Endothelial cell of umbilical vein (primary cell): Measurements from ENCODE around the gene MBNL2. TPM values are rescaled to one million over a fixed set of nuclear protein-coding genes. Genes with fewer than 3 reads are reported as not detected.
A peak's percentile ranks its signal among the peaks of the same experiment; 100 is the strongest.

ENCODE experiments used
- BruUV-seq: library from RNA; stranded (reverse); fragments of 400-500 nt; replicated peaks from 2 replicates; lab custom pipeline; 2021; lab: Mats Ljungman, UMichigan
- CTCF ChIA-PET: fragments of 300-600, 350-600 bp; sonication (Branson Sonifier 250); formaldehyde crosslinking; loops from one replicate; lab custom pipeline; 2021; ENCODE audit warnings: antibody characterized with exemption, inconsistent platforms; lab: Charles Lee
- POLR2A ChIA-PET: fragments of 300-600, 350-600 bp; sonication (Branson Sonifier 250); formaldehyde crosslinking; loops from one replicate; lab custom pipeline; 2021; ENCODE audit warnings: antibody characterized with exemption, inconsistent platforms; lab: Charles Lee
- DNase-seq: peaks from one replicate; pipeline ENCODE4 v3.0.0-alpha.2; 2011; ENCODE audit warnings: low read depth, low spot score
- FAIRE-seq: peaks from 2 replicates; lab custom pipeline; 2011; peaks lifted over from hg19 to GRCh38; lab: Jason Lieb, UNC
- H2AFZ ChIP-seq: 2 replicates; pipeline ENCODE4 v1.6.0; 2012; ENCODE audit warnings: low read depth, low read length, control low read depth, inconsistent platforms
- H3K27ac ChIP-seq: 2 replicates; pipeline ENCODE4 v1.5.1; 2011; ENCODE audit warnings: low read depth, mild to moderate bottlenecking, control low read depth, low read length, moderate library complexity; ENCODE audit not compliant: insufficient read depth
- H3K27me3 ChIP-seq, 2 experiments: 2 replicates each; pipeline versions ENCODE4 v1.6.0 to v1.6.1; 2011; ENCODE audit warnings: low read length in 2 of 2, mixed read lengths in 1 of 2; ENCODE audit not compliant: control insufficient read depth in 2 of 2, insufficient read depth in 2 of 2
- H3K36me3 ChIP-seq, 2 experiments: 2 replicates in 1 of 2; 3 replicates in 1 of 2; pipeline ENCODE4 v1.5.1; 2011; ENCODE audit warnings: low read length in 2 of 2, mild to moderate bottlenecking in 1 of 2, moderate library complexity in 1 of 2; ENCODE audit not compliant: control insufficient read depth in 2 of 2, insufficient read depth in 2 of 2; ENCODE audit errors: extremely low read depth in 1 of 2
- H3K4me1 ChIP-seq: 3 replicates; pipeline ENCODE4 v1.5.1; 2011; ENCODE audit warnings: mild to moderate bottlenecking, low read length; ENCODE audit not compliant: control insufficient read depth, insufficient read depth; ENCODE audit errors: extremely low read depth
- H3K4me2 ChIP-seq: 2 replicates; pipeline ENCODE4 v1.6.1; 2011; ENCODE audit warnings: low read length, control low read depth, mixed read lengths; ENCODE audit not compliant: insufficient read depth
- H3K4me3 ChIP-seq, 3 experiments: fragments of 200-600 bp in 1 of 3; sonication (generic), shearing (Covaris generic) in 1 of 3; replicated peaks in 1 of 3; 2 replicates each; pipeline ENCODE4 v1.5.1; 2011 to 2016; ENCODE audit warnings: control low read depth in 3 of 3, low read length in 3 of 3, mild to moderate bottlenecking in 2 of 3, inconsistent platforms in 1 of 3, low read depth in 1 of 3, moderate library complexity in 1 of 3; ENCODE audit not compliant: insufficient read depth in 1 of 3
- H3K79me2 ChIP-seq: 2 replicates; pipeline ENCODE4 v1.6.0; 2012; ENCODE audit warnings: low read length, inconsistent platforms; ENCODE audit not compliant: control insufficient read depth, insufficient read depth
- H3K9ac ChIP-seq: replicated peaks from 2 replicates; pipeline ENCODE3; 2011; ENCODE audit warnings: low read length, control low read depth; ENCODE audit not compliant: insufficient read depth; ENCODE audit errors: extremely low read depth
- H3K9me1 ChIP-seq: replicated peaks from 3 replicates; pipeline ENCODE4 v1.6.0; 2011; ENCODE audit warnings: mild to moderate bottlenecking, low read length; ENCODE audit not compliant: control insufficient read depth, insufficient read depth; ENCODE audit errors: extremely low read depth
- H3K9me3 ChIP-seq: replicated peaks from 2 replicates; pipeline ENCODE4 v1.5.1; 2012; ENCODE audit warnings: low read length, inconsistent platforms; ENCODE audit not compliant: control insufficient read depth, insufficient read depth
- H4K20me1 ChIP-seq: replicated peaks from 2 replicates; pipeline ENCODE3; 2011; ENCODE audit warnings: mild to moderate bottlenecking, low read length; ENCODE audit not compliant: control insufficient read depth, insufficient read depth; ENCODE audit errors: extremely low read depth
- EZH2 ChIP-seq: IDR thresholded peaks from 2 replicates; pipeline ENCODE4 v1.6.1; 2012; ENCODE audit warnings: borderline replicate concordance, low read depth, mild to moderate bottlenecking, moderate library complexity, low read length, inconsistent platforms; ENCODE audit not compliant: severe bottlenecking
- FOS ChIP-seq: IDR thresholded peaks from 2 replicates; pipeline ENCODE4 v1.6.1; 2011; ENCODE audit warnings: mild to moderate bottlenecking, low read length, moderate library complexity, borderline replicate concordance; ENCODE audit not compliant: insufficient read depth
- GATA2 ChIP-seq: IDR thresholded peaks from 2 replicates; pipeline ENCODE4 v1.7.0; 2011; ENCODE audit warnings: low read depth, mild to moderate bottlenecking, moderate library complexity, mixed read lengths, low read length; ENCODE audit not compliant: insufficient read length, insufficient read depth
- JUN ChIP-seq: IDR thresholded peaks from 2 replicates; pipeline ENCODE4 v1.6.1; 2011; ENCODE audit warnings: borderline replicate concordance, low read depth; ENCODE audit not compliant: insufficient read length, insufficient read depth
- MYC ChIP-seq: IDR thresholded peaks from one replicate; pipeline ENCODE4 v1.6.1; 2011; ENCODE audit warnings: mild to moderate bottlenecking, low read depth, low read length
- POLR2A ChIP-seq: IDR thresholded peaks from 2 replicates; pipeline ENCODE4 v1.6.1; 2012; ENCODE audit warnings: low read depth, mild to moderate bottlenecking, control low read depth, low read length
- POLR2AphosphoS5 ChIP-seq: IDR thresholded peaks from 2 replicates; pipeline ENCODE4 v1.6.1; 2012; ENCODE audit warnings: low read depth, mild to moderate bottlenecking, control low read depth, low read length, moderate library complexity; ENCODE audit not compliant: insufficient read depth
- dilution Hi-C: fragments of 300-500 bp; cut with MboI; formaldehyde crosslinking; loops from one replicate; pipeline ENCODE4 v1.15.0; 2019; ENCODE audit warnings: low sequenced_read_pairs; ENCODE audit not compliant: extremely low pct_ligation_motif_present
- intact Hi-C: fragments of 100-400 bp; cut with micrococcal nuclease; formaldehyde crosslinking; loops from one replicate; pipeline ENCODE4 v1.10.0; 2022
- polyA plus RNA-seq, 4 experiments: library from polyadenylated mRNA; depleted of rRNA in 3 of 4; stranded (reverse) in 3 of 4; unstranded in 1 of 4; fragments of >200 nt; gene quantifications; 2 replicates each; pipeline versions ENCODE4 v1.2.1 to v1.2.3, GENCODE V29; 2011 to 2012; ENCODE audit warnings: missing spikeins in 1 of 4
- total RNA-seq: library from RNA; stranded (reverse); gene quantifications from 2 replicates; pipeline ENCODE4 v1.2.3, GENCODE V29; 2021
- TF ChIP-seq, protein P1 (sequence below): IDR thresholded peaks from 2 replicates; pipeline ENCODE4 v1.6.1; 2011; ENCODE audit not compliant: insufficient read depth, insufficient read length
- TF ChIP-seq, protein P2 (sequence below), 2 donors: IDR thresholded peaks; 1 replicate in 1 of 2; 2 replicates in 1 of 2; pipeline ENCODE4 v1.5.1; 2011; ENCODE audit warnings: low read length in 2 of 2, mild to moderate bottlenecking in 2 of 2, moderate library complexity in 2 of 2, control low read depth in 1 of 2, inconsistent platforms in 1 of 2, low read depth in 1 of 2; ENCODE audit not compliant: insufficient read depth in 1 of 2; ENCODE audit errors: extremely low read depth in 1 of 2

MBNL2 gene
- total and polyA plus RNA-seq, 2 donors (not counting 3 experiments of a cell fraction or from before 2014, with no cell fraction given): 32.9 to 76.5 TPM

- peaks cover 5 to 20% of the 10 kb centered on the region in 2 experiments for H3K36me3 ChIP-seq
- intact Hi-C loops (no loop called here), dilution Hi-C loops (no loop called here)
- no peak overlapping the region for H2AFZ ChIP-seq
- no peak overlapping the region for H3K9ac ChIP-seq
- peak; percentile 53 for FAIRE-seq
- no peak for TF ChIP-seq POLR2AphosphoS5
- no peak overlapping the region for H3K4me3 ChIP-seq
- H4K20me1 ChIP-seq: no peaks in the 10 kb centered on the region
- no peaks in the 10 kb centered on the region for H3K9me3 ChIP-seq
- CTCF ChIA-PET: interaction anchor here (0.9 kb wide), 1 partner anchor 67 kb away, joined by 3 read pairs; no protein-coding TSS in a partner anchor
- no peak overlapping the region for H3K27ac ChIP-seq
- H3K4me1 ChIP-seq: peaks cover 16% of the 10 kb centered on the region
- no peaks in the 10 kb centered on the region for H3K9me1 ChIP-seq
- H3K4me2 ChIP-seq: no peak overlapping the region
- DNase-seq: no peak
- no TSS peak for BruUV-seq
- peaks cover 25% of the 10 kb centered on the region for H3K79me2 ChIP-seq
- no peaks in the 10 kb centered on the region for H3K27me3 ChIP-seq
- POLR2A ChIA-PET: no interaction called here
Observed at GRCh38 chr13:97339019-97339987, 117.2 kb downstream of the MBNL2 start.

DNA sequence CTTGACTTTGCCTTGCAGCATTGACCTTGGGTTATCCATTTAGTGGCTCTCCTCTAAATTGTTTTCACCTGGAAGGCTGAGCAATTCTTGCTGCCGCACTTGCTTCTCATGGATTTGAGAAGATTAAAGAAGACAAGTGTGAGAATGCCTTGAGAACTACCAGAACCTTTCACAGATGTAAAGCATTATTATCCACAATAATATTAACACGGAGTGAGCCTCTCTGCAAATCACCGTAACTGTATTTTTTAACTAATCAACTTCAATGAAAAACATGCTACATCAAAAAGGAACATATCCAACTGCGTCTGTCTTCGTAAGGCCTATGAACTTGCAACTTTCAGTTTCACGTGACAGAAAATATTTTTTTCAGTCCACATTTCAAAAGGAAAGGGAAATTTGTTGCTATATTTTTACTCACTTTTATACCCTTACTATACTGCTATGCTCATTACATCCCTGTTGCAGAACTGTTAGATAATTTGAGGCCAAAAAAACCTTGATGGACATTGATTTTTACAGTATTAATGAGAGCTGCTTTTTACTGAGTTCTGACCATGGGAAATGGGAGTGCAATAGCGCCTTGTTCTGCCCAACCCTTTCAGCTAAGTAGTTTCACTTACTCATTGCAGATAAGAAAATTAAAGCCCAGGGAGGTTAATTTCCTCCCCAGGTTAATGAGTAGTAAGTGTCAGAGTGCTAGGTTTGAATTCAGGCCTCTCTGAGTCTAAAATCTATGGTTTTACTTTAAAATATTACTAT lies 118.0 kb downstream of the MBNL2 start:
- ChIA-PET POLR2A (no interaction called here), CTCF (interaction anchor here (0.9 to 1.3 kb wide), 2 partner anchors 90 to 113 kb away, joined by 3 read pairs; no protein-coding TSS in a partner anchor)
- peaks cover 14% of the 10 kb centered on the region for H3K4me1 ChIP-seq
- H2AFZ ChIP-seq: no peak overlapping the region
- H3K27me3 ChIP-seq: no peaks in the 10 kb centered on the region
- DNase-seq (no peak), FAIRE-seq (no peak)
- intact Hi-C loops (no loop called here), dilution Hi-C loops (no loop called here)
- peaks cover 5 to 20% of the 10 kb centered on the region in 2 experiments for H3K36me3 ChIP-seq
- no peak for TF ChIP-seq MYC
- no peak for TF ChIP-seq GATA2
- no peak for TF ChIP-seq EZH2
- no peak for TF ChIP-seq JUN
- TF ChIP-seq, protein P1, sequence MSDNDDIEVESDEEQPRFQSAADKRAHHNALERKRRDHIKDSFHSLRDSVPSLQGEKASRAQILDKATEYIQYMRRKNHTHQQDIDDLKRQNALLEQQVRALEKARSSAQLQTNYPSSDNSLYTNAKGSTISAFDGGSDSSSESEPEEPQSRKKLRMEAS: no peak
- TF ChIP-seq, protein P2, sequence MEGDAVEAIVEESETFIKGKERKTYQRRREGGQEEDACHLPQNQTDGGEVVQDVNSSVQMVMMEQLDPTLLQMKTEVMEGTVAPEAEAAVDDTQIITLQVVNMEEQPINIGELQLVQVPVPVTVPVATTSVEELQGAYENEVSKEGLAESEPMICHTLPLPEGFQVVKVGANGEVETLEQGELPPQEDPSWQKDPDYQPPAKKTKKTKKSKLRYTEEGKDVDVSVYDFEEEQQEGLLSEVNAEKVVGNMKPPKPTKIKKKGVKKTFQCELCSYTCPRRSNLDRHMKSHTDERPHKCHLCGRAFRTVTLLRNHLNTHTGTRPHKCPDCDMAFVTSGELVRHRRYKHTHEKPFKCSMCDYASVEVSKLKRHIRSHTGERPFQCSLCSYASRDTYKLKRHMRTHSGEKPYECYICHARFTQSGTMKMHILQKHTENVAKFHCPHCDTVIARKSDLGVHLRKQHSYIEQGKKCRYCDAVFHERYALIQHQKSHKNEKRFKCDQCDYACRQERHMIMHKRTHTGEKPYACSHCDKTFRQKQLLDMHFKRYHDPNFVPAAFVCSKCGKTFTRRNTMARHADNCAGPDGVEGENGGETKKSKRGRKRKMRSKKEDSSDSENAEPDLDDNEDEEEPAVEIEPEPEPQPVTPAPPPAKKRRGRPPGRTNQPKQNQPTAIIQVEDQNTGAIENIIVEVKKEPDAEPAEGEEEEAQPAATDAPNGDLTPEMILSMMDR (IDR thresholded peaks at IDR 0.05; ENCODE audit: extremely low read depth in 1 of 2, insufficient read depth in 1 of 2, low read depth in 1 of 2, low read length in 2 of 2): no peak
- no peak for TF ChIP-seq FOS
- TF ChIP-seq POLR2AphosphoS5: no peak
- TF ChIP-seq POLR2A: no peak
- no peak overlapping the region for H3K4me2 ChIP-seq
- H3K4me3 ChIP-seq: no peak overlapping the region
- H3K79me2 ChIP-seq: peaks cover 25% of the 10 kb centered on the region
- no peak overlapping the region for H3K9ac ChIP-seq
- no peak overlapping the region for H3K27ac ChIP-seq
- no peaks in the 10 kb centered on the region for H3K9me3 ChIP-seq
- no peaks in the 10 kb centered on the region for H3K9me1 ChIP-seq
- no peaks in the 10 kb centered on the region for H4K20me1 ChIP-seq
- no TSS peak for BruUV-seq
